HK-2 (cell line): Measurements from ENCODE around the gene FBP2.
"Not testable (repeated sequence)": the region's sequence is repeated elsewhere in the genome, so short reads cannot be mapped to it uniquely, and the experiment has no call there.

ENCODE experiments used
- DNase-seq: peaks from one replicate; pipeline ENCODE4 v3.0.0-alpha.2; 2018; ENCODE audit not compliant: unreplicated experiment

The FBP2 gene

DNA sequence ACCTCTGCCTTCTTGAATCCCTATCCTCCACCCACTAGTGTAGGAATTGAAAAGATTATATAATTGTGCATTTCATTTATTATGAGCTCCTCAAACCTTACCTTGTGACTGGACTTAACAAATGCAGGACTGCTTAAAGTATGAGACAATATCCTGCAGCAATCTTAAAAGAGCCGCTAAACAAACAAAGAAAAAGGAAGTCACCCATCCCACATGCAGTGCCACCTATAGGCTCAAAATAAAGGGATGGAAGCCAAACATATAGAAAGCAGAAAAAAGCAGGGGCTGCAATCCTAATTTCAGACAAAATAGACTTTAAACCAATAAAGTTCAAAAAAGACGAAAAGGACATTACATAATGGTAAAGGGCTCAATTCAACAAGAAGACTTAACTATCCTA, 30.1 kb downstream of the FBP2 start:
- DNase-seq = no peak

DNA sequence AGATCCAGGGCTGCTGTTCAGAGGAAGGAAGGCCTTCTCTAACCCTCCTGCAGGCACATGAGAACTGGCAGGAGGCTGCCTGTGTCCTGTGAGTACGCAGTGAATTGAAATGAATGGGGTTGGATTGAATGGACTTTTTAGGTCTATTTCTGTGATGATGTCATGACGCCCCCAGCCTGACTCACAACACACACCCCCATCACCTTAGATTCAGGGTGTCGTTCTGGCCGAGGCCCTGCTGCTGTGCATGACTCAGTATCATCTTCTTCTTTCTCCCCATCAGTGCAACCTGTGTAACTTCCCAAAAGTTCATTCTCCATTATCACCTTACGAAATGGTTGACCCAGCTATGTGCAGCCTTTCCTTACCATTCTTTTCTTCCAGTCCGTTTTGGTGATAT, 33.4 kb downstream of the FBP2 start:
- DNase-seq = no peak

DNA sequence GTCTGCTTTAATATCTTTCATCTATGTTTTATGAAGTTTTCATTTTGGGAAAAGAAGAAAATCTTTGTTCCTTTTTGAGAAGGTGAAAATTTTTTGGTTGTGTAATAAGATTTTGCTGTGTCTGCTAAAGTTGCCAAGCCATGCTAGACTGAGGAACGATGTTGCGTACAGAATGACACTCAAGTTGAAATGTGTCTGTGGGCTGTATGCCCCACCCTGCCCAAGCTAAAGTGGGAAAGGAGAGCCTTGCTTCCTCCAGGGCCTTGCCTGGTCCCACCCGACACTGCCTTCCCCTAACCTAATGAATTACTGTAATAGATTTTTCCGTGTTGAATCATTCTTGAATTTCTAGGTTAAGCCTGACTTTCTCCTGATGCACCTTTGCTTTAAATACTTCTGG, 36.2 kb downstream of the FBP2 start:
- DNase-seq = no peak

DNA sequence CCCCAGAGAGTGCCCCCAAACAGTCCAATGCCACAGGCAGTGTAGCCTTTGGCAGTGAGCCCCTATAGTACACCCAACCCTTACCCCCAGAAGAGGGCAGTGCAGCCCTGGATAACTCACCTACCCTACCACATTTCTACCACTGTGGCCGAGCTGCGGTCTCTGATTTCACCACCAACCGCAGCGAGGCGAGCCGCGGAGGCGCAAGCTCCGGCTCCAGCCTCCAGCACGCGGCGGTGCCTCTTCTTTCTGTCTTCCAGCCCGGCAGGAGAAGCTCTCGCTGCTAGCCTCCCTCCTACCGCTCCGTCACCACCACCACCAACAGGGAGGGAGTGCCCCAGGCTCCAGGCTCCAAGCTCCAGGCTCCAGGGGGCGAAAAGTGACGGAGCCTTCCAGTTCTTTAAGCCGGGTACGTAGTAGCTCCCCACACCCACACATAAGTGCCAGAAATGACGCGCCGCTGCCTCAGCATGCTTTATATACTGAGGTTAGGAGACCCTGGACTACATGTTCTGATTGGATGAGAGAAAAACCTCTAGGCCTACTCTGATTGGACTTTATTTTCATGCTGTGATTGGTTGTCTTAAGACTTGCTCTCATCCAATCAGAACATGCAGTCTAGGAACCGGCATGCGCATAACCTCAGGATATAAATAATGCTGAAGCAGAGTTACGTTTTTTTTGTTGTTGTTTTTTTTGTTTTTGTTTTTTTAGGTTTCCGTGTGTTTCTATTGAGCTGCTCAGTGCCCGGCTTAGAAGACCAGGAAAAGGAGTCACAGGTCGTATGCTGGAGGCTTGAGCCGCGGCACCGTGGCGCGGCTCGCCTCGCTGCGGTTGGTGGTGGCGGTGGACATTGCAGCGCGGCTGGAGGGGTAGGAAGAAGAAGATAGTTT, 38.9 kb downstream of the FBP2 start, which contains the start of gene PCAT7:
TSS of gene PCAT7 (plus strand) at position 645 of the 893 bp plus-strand sequence.
- DNase-seq = peak; percentile 89

DNA sequence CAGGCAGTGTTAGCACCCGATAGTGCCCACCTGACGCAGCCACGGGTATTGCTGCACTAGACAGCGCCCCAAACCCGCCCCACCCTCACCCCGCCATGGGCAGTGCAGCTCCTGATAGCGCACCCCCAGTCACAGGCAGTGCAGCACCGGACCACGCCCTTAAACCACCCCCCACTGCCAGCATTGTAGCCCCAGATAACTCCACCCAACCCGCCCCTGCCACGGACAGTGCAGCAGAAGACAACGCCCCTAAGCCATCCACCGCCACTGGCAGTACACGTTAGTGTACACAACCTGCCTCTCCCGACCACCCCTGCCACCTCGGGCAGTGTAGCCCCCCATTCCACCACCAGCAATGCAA, 39.6 kb downstream of the FBP2 start:
- no peak for DNase-seq

DNA sequence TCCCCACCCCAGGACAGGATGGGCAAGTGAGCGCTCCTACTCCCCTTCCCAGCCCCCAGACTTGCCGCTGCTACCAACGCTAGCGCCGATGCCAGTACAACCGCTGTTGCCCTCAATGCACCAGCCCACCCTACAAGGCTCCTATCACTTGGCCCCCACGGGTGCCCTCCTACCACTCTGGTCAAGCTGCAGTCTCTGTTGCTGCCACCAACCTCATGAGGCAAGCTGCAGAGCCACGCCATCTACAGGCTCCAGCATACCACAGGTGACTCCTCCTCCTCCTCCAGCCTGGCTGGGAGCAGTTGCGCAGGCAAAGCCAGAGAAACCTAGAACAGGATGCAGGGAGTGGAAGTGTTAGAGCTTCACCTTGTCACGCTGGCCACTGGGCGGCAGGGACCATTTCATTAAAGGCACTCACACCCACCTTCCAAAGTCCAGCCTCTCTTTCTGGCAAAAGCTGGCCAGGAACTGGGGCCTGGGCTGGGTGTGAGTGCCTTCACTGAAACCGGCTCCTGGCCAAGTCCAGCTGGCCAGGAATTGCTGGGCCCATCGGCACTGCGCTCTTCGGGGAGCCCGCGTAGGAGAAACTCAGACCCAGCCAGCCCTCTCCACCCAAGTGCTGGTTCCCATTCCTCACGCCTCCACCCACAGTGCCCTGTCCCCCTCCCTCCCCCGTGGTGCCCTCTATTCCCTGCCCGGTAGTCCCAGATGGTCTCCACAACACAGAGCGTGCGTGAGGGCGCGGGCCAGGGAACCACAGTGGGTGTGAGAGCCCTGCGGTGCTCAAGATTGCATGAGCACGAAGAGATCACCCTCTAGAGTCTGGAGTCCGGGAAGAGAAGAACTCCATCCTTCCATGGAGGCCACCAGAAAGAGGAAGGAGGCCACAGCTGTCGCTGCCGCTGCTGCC, 40.3 kb downstream of the FBP2 start:
- no peak for DNase-seq

DNA sequence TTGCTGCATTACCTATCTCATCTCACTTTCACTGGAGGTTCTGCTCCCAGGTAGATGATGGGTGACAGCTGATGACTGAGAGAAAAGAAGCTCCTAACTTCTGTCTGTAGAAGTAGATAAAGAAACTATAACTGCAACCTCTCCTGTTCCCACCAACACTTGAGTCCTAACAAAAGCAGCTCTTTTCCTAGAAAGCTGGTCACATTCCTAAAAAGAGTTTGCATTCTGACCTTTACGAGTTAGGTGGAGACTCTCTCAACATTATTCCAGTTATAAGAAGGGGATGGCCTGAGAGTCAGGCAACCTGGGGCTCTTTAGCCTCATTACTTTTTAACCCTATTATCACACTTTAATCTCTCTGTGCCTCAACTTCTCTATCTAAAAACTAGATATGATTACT, 47.7 kb downstream of the FBP2 start:
- DNase-seq = no peak

DNA sequence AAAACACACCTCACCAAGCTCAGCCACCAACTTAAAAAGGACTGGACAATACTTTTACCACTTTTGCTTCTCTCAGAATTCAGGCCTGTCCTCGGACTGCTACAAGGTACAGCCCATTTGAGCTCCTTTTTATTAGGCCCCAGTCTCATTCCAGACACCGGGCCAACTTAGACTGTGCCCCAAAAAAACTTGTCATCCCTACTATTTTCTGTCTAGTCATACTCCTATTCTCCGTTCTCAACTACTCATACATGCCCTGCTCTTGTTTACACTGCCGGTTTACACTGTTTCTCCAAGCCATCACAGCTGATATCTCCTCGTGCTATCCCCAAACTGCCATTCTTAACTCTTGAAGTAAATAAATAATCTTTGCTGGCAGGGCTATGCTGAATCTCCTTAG, 49.3 kb downstream of the FBP2 start:
- DNase-seq = not testable (repeated sequence)

DNA sequence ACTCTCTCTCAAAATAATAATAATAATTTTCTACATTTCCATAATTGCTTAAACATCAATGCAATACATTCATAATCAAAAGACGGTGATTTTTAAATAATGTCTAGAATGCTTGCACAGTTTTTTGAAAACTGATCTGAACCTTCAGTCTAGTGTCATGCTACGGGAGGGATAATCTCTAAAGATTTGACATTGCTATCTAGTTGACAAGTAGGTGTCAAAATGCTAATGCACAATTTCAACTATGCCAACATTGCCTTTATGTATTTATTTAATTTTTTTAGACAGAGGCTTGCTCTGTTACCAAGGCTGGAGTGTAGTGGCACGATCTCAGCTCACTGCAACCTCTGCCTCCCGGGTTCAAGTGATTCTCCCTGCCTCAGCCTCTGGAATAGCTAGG, 54.7 kb downstream of the FBP2 start:
- DNase-seq = no peak

DNA sequence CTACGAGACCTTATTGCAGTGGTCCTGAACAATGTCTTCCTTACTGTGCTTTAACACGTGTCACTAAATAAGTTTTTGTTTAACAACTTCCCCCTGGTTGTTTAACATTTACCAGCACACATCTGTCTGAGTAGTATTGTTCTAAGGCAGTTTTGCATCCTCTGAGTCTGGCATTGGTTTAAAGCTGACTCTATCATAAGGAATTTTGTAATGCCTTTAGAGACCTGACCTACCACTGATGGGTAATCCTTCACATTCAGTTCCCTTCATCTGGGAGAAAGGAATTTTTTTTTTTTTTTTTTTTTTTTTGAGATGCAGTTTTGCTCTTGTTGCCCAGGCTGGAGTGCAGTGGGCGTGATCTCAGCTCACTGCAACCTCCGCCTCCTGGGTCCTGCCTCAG, 58.7 kb downstream of the FBP2 start:
- DNase-seq = no peak

DNA sequence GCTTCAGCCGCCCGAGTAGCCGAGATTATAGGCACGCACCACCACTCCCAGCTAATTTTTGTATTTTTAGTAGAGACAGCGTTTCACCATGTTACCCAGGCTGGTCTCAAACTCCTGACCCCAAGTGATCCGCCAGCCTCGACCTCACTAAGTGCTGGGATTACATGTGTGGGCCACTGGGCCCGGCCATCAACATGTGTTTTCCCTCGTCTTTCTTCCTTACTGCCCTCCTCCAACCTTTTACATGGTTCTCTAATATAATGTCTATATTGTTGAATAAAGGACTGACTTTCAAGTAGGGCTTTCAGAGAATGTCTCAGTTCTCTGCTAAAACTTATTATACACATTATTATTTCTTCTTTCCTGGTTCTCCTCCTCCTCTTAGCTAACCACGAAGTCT, 60.0 kb downstream of the FBP2 start:
- DNase-seq = no peak

DNA sequence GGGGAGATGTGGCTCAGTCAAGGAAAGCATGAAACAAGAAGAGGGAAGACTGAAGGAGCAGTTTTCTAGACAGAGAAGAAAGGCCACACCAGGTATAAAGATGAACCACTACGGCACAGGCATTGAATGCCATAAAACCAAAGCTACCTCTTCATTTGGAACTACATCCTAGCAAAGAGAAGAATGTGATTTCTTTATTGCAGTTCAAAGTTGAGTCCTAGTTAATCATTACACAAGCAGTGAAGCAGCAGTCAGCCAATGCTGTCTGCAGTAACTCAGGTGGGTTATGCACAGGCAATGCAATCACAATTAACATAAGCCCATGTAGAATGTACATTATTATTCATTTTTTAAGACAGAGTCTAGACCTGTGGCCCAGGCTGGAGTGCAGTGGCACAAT, 60.5 kb downstream of the FBP2 start:
- no peak for DNase-seq

DNA sequence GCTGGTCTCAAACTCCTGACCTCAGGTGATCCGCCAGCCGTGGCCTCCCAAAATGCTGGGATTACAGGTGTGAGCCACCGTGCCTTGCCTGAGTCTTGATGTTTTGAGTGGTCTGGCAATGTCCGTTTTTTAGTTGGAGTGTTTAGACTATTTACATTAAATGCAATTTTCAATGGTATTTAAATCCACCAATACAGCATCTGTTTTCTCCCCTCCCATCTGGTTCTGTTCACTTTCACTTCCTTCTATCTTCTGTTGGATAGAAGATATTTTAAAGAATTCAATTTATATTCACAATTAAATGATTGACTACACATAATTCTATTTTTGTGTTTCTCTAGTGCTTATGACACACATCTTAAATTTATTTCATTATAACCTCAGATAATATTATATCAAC, 64.7 kb downstream of the FBP2 start:
- no peak for DNase-seq

DNA sequence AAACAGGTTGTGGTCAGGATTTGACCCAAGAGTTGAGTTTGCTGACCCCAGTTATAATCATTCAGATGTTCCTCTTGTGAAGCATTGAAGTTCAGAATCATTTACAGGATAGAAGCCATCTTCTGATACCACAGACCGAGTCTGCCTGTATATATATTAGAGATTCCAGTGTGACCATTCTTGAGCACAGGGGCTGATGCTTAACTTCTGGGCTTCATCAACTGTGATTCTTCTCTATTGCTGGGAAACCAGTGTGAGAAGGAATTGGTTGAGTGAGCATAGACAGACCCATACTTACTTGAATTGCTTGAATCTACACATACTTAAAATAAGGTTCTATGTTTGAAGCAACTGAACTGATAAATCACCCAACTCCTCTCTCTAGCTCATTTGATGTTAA, 66.7 kb downstream of the FBP2 start:
- no peak for DNase-seq

DNA sequence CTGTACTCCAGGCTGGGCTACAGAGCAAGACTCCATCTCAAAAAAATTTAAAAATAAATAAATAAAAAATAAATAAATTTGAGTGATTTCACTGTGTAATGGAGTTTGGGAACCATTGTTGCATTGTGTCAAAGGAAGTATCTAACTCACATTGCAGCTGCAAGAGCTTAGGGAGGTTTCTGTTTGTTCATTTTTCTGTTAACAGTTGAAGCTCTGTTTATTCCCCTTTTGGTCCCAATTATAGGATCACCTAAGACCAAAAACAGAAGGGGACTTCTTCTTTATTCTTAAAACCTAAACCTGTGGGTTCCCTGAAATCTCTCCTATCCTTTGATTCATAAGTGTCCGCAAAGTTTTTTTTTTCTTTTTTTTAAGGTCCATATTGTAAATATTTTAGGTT, 67.4 kb downstream of the FBP2 start:
- no peak for DNase-seq

DNA sequence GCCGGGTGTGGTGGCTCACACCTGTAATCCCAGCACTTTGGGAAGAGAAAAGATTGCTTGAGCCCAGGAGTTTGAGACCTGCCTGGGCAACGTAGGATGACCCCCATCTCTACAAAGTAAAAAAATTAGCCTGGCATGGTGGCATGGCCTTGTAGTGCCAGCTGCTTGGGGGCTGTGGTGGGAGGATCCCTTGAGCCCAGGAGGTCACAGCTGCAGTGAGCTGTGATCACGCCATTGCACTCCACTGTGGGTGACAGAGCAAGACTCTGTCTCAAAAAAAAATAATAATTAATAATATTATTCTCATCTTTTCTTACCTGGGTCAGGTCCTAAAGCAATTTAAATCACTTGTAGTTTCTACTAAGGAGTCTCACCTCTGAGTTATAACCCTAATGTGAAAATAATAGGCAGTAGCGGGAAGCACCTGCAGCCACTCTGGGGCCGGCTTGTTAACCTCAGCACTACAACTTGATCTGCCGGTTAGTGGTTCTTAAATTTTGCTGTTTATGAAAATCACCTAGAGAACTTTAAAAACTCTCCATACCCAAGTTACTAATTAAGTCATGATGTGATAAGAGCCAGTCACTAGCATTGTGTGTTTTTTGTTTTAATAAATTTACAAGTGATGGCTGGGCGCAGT, 68.1 kb downstream of the FBP2 start:
- DNase-seq = no peak

DNA sequence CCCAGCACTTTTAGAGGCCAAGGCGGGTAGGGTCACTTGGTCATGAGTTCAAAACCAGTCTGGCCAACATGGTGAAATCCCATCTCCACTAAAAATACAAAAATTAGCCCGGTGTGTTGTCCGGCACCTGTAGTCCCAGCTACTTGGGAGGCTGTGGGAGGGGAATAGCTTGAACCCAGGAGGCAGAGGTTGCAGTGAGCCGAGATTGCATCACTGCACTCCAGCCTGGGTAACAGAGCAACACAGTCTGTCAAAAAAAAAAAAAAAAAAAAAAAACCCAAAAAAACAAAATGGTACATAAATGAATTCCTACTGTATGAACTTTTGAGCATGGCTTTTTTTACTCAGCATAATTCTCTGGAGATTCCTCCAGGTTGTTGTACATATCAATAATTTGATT, 76.4 kb downstream of the FBP2 start:
- no peak for DNase-seq

DNA sequence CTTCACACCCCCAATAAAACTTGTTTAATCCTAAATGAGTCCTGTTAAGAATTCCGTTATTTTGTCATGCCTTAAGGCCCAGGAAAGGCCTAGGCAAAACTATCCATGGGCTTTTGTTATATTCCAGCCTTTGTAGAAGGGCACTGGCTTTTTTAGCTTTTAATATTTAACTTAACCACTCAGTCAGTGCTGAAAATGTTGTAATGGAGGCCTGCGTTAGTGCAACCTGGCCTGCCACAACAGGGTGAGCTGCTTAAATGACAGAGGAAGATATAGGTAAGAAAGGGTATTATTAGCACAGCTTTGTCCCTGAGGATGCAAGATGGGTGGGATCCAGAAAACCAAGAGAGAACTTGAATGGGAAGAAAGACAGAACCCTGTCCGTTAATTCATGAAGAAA, 78.9 kb downstream of the FBP2 start:
- no peak for DNase-seq

DNA sequence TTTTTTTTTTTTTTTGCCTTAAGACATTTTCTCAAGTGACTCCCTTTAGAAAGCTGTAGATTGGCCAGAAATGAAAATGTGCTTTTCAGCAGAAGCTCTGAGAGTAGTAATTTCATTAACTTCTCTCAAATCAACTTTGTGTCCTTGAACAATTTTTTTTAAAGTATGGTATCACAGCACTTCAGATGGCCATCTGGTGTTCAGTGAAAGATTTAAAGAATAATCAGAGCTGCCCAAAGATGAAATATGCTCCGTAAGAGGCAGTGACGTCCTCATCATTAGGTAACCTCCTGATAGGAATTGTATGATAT, 81.7 kb downstream of the FBP2 start:
- no peak for DNase-seq

DNA sequence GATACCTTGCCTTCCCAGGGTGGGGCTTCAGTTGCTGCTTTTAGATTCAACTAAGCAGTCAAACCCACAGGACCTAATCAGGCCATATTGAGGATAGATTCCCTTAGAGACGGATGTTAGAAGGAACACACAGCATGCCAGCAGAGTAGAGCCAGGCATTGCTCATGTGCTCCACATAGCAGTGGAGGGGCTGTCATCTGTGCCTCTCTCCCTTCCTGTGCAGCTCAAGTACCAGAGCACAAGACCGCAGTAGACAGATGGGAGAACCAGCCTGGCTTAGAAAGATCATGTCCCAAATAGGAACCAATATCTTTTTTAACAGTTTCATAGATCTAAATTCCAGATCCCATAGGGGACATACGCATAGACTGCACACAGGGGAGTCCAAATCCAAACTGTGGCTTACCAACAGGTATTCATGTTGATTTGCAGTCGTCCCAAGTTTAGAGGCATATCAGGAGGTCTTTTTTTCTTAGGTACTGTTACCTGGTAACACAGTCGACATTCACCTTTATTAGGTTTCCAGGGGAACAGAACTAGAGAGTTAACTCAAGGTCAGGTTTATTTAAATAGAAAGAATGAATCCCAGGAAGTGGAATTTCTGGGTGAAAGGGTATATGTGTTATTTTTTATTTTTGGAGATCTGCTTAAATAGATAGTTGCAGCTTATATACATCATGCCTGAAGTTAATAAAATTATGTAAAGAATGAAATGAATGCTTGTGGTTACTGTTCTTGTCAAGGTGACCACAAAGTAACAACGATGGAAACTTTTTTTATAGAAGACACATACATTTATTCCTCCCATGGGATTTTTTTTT, 82.3 kb downstream of the FBP2 start:
- no peak for DNase-seq
